ENCODE data around the gene SLC22A12.
"Not testable (repeated sequence)": the region's sequence is repeated elsewhere in the genome, so short reads cannot be mapped to it uniquely, and the experiment has no call there.

Gene SLC22A12

DNA sequence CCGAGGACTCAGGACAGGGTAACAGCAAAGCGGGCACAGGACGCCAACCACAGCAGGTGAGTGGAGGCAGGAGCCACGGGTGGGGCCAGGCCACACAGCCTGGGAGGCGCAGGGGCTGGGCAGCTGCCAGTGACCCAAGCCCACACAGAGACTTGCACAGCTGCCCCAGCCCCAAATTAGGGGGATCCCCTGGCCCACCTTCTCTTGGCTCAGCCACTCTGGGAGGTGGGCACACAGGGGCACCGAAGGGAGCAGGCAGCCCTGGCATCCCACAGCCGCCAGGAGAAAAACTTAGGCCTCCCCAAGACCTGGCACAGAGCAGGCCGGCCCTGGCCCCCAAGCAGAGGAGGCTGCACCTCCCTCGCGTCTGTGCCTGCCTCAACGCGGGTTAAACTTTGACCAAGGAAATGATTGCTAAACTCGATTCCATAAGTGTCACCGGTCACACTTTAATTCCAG, at the start of gene SLC22A12:
TSS of gene SLC22A12 (plus strand) at position 458 of the 459 bp plus-strand sequence. CDS start 337 bp downstream, outside the sequence.
- DNase-seq (ENCODE audit: low read depth): no peak

DNA sequence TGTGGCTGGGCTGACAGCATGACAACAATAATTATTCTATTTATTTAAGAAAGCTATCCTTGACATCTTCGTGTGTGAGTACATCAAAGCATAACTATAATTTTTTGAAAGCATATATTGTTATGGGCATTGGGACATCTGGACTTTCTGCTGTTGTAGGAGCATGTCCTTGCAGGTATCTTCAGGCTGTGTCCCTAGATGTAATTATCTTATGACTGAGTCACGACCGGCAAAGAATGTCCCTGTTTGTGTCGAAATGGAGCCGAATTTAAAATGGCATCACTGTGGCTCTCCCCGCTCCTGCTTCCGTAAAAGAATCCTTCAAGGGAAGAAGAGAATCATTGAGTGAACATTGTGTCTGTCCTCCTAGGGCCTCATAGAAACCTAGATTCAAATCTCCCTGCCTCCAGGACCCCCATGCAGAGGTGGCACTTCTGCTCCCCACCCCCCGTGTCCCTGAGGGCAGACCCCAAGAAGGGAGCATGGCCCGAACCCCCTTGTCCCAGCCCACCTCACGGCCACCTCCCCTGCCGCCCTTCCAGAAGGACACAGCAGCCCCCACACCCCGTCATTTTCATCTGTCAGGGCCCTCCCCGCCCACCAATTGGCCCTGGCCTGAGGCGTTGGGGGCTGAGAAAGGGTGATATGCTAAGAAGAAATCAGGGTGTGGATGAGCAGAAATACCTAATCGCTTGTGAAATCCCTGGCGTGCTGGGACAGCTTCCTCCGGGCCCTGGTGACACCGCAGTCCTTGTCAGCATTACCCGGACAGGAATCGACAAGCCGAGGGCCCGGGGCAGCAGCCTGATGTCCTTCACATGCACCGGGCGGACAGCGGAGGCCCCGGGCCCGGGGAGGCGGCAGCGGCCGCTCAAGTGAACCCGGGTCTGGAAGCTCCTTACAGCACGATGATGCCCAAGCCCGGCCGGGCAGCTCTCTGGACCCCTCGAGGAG, 48.6 kb upstream of the SLC22A12 start:
- no peak for DNase-seq (ENCODE audit: low read depth)

DNA sequence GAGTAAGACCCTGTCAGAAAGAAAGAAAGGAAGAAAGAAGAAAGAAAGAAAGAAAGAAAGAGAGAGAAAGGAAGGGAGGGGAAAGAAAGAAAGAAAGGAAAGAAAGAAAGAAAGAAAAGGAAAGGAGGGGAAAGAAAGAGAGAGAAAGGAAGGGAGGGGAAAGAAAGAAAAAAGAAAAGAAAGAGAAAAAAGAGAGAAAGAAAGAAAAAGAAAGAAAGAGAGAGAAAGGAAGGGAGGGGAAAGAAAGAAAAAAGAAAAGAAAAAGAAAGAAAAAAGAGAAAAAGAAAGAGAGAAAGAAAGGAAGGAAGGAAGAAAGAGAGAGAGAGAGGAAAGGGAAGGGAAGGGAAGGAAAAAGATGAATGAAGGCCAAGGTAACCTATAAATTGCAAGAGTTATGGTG, 47.2 kb upstream of the SLC22A12 start:
- no peak for DNase-seq (ENCODE audit: low read depth)

DNA sequence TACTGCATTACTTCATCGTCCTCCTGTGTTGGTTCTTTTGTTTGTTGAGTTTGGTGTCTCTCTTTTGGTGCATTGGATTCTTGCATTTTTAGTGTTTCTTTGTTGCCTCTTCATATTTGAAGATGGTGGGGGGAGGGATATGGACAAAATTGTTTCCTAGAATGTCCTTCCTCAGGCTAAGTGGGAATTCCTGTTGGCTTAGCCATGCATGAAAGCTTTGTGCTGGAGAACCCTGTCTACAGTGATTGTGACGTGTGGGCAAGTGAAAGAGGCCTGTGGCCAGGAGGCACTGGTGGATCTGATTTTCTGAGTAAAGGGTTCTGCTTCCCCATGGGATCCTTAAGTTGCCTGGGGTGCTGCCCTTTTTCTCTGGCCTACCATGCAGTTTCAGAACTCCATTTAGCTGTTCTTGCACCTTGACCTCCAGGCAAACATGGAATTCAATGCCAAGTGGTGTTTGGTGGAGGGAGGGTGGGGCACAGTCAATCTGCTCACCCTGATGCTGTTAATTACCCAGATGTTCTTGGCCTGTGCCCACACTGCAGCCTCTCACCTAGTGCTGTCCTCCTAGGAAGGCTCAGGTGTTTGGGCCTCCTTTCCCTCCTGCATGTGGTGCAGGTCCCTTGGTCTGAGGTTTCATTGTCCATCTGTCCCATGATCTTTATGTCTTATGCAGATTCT, 46.3 kb upstream of the SLC22A12 start:
- peak; percentile 57 for DNase-seq (ENCODE audit: low read depth)

DNA sequence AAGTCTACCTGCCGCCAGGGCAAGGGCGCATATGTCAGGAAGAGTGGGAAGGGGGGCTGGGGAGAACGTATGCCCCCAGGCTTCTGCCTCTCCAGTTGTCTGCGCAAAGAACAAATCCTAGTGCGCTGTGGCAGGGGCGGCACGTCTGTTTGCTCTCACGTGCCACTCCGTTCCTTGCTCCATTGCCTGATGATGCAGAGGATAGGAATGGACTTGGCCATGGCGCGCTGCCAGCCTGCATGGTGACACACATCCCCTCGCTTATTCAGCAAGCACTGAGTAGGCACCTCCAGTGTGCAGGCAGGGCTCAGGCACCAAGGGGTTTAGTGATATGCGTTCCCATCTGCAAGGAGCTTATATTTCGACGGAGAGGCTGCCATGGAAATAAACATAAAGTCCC, 45.4 kb upstream of the SLC22A12 start:
- peak; percentile 94 for DNase-seq (ENCODE audit: low read depth)

DNA sequence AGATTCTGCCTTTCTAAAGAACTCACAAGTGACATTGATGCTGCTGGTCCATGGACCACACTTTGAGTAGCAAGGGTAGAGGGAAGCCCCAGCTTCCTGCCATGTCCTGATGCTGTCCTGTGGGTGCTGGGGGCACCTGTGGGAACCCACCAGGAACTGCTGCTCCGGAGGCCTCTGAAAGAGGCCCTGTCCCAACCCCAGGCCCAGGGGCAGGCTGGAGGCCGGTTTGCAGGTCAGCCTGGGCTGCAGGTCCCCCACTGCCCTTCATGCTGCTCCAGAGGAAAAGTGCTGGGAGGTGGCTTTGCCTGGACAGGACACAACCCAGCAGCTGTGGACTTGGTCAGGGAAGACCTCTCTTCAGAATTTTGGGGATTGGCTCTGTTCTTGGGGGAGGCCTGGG, 44.8 kb upstream of the SLC22A12 start:
- no peak for DNase-seq (ENCODE audit: low read depth)

DNA sequence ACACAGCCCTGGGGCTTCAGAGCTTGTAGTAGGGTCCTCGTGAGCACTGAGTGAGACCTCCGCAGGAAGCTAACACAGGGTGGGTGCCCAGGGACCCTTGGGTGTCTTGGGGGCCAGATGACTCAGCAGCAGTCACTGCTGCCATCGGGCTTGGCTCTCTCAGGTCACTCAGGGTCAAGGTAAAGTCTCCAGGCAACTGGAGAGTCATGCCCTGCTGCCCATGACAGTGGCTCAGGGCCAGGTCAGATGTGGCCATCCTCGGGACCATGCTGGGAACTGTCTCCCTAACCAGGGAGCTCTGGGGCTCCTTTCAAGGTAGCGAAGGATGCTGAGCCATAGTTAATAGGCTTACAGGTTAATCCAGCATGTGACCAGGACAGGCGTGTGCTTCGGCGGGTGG, 44.4 kb upstream of the SLC22A12 start:
- DNase-seq (ENCODE audit: low read depth): no peak

DNA sequence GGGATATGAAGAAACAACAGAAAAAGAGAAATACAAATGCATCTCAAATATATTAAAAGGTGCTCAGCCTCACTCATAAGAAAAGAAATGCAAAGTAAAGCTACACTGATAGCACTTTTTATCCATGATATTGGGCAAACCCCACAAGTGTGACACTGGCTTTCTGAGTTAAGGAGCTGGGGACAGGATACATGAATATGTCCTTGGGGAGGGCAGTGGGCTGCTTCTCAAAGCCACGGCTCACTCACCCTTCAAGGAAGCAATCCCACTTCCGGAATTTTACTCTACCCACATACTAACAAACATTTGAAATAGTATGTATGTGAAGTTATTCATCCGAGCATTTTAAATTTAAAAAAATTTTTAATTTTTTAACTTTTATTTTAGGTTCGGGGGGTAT, 41.1 kb upstream of the SLC22A12 start:
- DNase-seq (ENCODE audit: low read depth): no peak

DNA sequence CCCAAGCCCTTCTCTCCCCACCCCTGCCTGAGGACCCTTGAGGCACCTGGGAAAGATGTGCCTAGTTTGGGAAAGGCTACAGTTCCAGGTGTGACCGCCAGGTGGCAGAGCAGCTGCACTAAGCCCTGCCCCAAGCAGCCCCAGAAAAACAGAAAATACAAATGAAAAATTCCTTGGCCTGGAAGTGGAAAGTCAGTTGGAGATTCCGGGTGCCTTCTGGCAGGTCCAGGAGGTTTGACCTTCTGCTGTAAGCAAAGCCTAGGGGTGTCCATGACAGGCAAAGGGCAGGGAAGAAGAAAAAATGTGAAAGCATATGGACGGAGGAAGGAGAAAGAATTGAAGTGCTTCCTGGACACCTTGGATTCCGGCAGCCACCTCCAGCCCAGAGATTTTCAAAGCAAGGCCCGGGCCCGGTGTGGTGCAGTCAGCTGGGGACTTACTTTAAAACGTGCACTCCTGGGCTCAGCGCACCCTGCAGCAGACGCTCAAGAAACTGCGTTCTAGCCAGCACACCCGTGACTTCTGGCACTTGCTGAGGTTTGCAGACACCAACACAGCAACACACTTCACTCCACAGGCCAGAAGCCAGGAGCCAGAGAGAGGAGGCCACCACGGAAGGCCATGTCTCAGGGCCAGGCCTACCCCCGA, 37.3 kb upstream of the SLC22A12 start:
- DNase-seq (ENCODE audit: low read depth): peak; percentile 51

DNA sequence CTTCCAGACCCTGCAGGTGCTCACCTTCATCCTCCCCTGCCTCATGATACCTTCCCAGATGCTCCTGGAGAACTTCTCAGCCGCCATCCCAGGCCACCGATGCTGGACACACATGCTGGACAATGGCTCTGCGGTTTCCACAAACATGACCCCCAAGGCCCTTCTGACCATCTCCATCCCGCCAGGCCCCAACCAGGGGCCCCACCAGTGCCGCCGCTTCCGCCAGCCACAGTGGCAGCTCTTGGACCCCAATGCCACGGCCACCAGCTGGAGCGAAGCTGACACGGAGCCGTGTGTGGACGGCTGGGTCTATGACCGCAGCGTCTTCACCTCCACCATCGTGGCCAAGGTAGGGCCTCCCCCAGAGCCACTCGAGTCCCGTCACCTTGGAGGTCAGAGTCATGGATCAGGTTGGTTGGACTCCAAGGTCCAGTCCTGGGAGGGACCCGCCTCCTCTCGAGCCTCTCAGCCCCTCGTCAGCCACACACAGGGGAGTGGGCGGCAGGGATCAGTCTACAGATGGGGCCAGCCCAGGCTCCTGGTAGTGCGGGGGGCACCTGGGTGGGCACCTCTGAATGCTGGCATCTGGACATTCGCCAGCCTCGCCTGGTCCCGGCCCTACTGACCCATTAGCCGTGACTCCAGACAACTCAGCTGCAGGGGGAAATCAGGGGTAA, 34.8 kb upstream of the SLC22A12 start:
- no peak for DNase-seq (ENCODE audit: low read depth)

DNA sequence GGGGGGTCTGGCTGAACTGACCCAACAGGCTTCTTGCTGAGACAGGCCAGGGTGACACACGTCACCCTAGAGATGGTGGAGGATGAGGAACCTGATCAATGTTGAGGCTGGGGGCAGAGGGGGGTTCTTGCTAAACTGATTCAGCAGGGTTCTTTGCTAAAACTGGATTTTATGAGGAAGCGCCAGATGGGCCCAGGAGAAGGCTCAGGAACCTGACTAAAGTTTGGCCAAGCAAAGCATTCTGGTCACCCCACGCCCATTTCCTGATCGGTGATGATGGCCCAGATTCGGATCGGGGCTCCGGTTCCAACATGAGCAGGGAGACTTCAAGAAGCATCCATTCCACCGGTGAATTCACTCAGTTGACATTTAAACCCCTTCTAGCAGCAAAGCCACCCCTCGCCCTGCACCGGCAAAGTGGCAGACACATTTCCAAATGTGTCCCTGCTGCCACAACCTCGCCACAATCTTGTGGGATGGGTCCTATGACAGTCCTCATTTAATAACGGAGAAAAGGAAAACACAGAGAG, 34.2 kb upstream of the SLC22A12 start:
- DNase-seq (ENCODE audit: low read depth): no peak

DNA sequence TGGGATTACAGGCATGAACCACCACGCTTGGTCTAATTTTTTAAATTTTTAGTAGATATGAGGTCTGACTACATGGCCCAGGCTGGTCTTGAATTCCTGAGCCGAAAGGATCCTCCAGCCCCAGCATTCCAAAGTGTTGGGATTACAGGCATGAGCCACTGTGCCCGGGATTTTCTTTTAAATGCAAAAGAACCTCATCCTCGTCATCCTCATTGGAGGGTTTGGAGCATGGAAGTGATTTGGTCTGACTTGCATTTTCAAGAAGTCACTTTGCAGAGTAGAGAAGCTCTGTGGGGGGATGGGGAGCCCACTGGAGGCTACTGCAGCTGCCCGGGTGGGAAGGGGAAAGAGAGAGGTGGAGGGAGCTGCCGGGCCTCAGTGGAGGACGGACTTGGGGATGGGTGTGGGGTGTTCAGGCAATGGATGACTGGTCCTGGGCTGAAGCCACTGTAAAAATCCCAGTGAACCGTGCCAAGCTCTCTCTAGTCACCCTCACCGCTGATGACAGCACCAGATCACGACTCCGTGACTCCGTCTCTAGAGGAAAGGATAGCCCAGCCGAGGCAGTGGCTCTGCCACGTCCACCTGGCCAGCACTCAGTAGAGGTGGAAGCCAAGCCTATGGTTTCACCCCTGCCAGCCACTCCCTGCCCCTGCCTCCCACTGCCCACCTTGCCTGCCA, 32.8 kb upstream of the SLC22A12 start:
- no peak for DNase-seq (ENCODE audit: low read depth)

DNA sequence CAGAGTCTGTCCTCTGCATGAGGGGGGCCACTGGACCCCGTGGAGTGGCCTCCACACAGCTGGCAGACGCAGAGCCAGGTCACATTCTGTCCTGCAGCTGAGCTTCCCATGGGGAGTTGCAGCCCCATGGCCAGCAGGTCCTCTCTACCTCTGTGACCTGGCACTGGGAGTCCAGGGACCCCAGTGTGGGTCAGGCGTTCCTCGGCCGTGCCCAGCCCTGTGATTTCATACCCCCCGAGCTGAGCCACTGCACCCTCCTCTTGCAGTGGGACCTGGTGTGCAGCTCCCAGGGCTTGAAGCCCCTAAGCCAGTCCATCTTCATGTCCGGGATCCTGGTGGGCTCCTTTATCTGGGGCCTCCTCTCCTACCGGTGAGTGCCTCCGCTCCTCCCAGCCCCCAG, 32.2 kb upstream of the SLC22A12 start:
- DNase-seq (ENCODE audit: low read depth): no peak

DNA sequence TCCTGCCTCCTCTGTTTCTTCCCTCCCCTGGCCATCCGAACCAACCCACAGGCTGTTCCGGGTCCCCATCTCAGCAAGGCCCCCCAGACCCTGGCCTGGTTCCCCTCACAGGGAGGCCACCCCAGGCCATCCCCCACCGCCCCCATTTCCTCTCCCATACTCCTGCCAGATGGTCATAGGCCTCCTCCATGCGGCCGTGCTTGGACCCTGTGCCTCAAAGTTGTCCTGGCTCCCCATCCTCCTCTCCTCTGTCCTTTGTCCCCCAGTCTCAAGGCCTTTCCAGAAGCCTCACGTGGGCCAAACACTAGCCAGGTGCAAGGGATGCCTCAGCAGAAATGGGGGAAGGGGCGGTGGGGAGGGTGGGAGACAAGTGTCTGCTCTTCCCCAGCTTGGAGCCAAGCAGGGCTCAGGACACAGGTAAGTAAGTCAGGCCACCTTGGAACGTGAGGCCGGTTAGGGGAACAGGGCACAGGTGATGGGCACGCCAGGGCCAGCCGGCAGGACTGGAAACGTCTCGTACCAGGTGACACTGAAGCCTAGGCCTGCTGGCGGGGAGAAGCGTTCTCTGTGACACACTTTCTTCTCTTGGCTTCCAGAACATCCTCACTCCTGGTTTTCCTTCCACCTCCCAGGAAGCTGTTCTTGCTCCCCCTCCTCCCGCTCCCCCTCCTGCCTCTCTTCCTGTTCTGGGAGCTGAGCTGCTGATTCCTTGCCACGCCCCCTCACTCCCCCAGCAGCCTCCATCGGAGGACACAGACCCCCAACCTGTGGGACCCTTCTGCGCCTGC, 31.5 kb upstream of the SLC22A12 start:
- no peak for DNase-seq (ENCODE audit: low read depth)

DNA sequence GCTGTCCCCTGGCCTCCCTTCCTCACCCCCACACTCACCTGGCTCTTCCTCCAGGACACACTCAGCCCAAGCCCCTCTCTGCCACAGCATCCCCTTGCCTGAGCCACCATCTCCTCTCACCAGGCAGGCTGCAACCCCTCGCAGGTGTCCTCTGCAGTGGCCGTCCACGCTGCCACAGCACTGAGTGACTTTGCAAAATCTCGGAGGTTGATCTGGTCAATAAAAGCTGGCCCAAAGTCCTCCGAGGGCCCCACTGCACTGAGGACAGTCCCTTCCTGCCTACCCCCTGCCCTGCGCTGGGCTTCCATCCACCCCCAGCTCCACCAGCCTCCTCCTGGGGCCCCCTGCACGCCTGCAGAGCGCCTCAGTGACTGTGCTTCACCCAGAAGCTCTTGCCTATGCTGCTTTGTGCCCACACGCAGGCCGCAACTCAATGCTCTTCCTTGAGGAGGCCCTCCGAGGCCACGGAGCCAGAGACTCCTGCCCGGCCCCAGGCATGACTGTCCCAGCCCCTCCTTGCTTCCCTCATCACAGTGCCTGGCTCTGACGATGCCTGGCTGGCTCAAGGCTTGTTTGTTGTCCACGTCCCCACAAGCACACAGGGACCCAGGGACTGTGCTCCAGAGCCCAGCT, 30.8 kb upstream of the SLC22A12 start:
- no peak for DNase-seq (ENCODE audit: low read depth)

DNA sequence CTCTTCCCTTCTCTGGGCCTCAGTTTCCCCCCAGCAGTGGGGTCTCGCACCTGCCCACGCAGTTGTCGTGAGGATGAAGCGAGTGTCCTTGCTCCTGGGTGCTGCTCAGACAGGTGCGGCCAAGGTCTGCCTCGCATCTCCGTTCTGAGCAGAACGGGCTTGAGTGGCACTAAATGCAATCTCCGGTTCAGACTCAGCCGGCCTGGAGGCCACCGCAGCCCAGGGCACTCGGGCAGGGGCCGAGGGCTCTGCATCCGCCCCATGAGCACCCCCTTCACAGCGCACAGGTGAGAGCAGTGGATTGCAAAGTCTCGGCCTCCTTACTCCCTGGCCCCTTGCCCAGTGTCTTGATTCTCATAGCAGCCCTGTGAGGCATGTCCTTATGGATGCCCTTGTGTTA, 30.1 kb upstream of the SLC22A12 start:
- DNase-seq (ENCODE audit: low read depth): no peak

DNA sequence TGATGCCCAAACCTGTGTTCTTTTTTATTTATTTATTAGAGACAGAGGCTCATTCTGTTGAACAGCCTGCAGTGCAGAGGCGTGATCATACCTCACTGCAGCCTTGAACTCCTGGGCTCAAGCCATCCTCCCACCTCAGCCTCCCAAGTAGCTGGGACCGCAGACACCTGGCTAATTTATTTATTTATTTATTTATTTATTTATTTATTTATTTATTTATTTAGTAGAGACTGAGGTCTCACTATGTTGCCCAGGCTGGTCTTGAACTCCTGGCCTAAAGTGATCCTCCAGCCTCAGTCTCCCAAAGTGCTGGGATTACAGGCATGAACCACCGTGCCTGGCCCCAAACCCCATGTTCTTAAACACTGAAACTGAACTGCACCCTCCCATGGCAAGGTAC, 29.6 kb upstream of the SLC22A12 start:
- not testable (repeated sequence) for DNase-seq (ENCODE audit: low read depth)

DNA sequence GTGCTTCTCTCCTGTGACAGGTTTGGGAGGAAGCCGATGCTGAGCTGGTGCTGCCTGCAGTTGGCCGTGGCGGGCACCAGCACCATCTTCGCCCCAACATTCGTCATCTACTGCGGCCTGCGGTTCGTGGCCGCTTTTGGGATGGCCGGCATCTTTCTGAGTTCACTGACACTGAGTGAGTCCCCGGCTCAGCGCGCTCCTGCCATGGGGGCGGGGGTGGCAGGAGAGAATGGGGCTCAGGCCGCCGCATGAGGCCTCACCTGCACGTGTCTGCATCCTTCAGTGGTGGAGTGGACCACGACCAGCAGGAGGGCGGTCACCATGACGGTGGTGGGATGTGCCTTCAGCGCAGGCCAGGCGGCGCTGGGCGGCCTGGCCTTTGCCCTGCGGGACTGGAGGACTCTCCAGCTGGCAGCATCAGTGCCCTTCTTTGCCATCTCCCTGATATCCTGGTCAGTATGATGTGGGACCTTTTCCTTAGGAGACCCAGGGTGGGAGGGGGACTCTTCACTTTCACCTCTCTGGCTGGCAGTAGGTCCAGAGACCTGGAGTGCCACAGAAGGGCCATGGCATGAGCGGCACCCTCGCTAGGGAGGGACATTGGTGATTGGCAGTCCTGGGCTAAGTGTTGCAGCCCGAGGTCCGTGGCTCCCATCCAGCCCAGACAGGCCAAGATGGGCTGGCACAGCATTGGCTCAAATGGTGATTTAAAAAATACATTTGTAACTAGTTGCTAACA, 28.9 kb upstream of the SLC22A12 start:
- DNase-seq (ENCODE audit: low read depth): no peak

DNA sequence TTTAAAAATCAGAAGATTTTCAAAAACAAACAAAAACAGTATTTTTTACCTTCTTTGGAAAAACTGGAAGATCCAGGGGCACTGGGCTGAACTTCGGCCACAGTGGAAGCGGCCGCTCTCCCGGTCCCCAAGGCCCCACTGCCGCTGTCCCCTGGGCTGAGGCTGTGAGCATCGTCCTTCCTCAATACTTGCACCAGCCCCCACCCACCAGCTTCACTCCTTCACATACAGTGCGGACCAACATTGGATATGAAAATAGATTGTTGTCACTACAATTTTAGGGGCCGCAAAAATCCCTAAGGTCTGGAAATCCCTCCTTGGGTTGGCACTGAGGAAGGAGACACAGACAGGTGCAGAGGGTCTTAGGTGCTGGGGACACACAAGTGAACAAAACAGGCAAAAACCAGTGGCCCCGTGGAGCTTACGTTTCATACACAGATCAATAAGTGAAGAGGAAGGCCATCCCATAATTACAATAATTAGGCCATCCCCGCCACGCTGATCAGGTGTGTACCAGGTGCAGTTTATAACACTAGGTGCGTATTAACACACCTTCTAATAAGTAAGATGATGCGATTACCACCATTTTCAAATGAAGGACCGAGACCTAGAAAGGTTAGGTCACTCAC, 28.2 kb upstream of the SLC22A12 start:
- DNase-seq (ENCODE audit: low read depth): no peak

Measured in EH (cell line).